Keratinocyte (primary cell): ENCODE measurements around the gene ZNF805. TPM values are rescaled to one million over a fixed set of nuclear protein-coding genes. Genes with fewer than 3 reads are reported as not detected.

Experiments
- DNase-seq: peaks from one replicate; pipeline ENCODE4 v3.0.0-alpha.2; 2011; ENCODE audit warnings: low read depth, missing footprints, low spot score
- FAIRE-seq: peaks from 2 replicates; lab custom pipeline; 2011; peaks lifted over from hg19 to GRCh38; lab: Jason Lieb, UNC
- H2AFZ ChIP-seq: 2 replicates; pipeline ENCODE4 v1.6.0; 2012; ENCODE audit warnings: low read length, control low read depth, inconsistent platforms; ENCODE audit not compliant: control insufficient read depth
- H3K27ac ChIP-seq: 2 replicates; pipeline ENCODE4 v1.5.1; 2011; ENCODE audit warnings: low read length; ENCODE audit not compliant: control insufficient read depth, insufficient read depth
- H3K27me3 ChIP-seq: 3 replicates; pipeline ENCODE4 v1.6.0; 2011; ENCODE audit warnings: low read length; ENCODE audit not compliant: control insufficient read depth, insufficient read depth; ENCODE audit errors: extremely low read depth
- H3K36me3 ChIP-seq, 2 experiments: 2 replicates in 1 of 2; 3 replicates in 1 of 2; pipeline ENCODE4 v1.5.1; 2011; ENCODE audit warnings: low read length in 2 of 2, mild to moderate bottlenecking in 1 of 2; ENCODE audit not compliant: control insufficient read depth in 2 of 2, insufficient read depth in 2 of 2; ENCODE audit errors: extremely low read depth in 1 of 2
- H3K4me1 ChIP-seq: 3 replicates; pipeline ENCODE4 v1.5.1; 2011; ENCODE audit warnings: low read length; ENCODE audit not compliant: control insufficient read depth, insufficient read depth; ENCODE audit errors: extremely low read depth
- H3K4me2 ChIP-seq: 3 replicates; pipeline ENCODE4 v1.6.0; 2011; ENCODE audit warnings: low read depth, low read length; ENCODE audit not compliant: control insufficient read depth, insufficient read depth; ENCODE audit errors: extremely low read depth
- H3K4me3 ChIP-seq, 3 experiments: fragments of 200-600 bp in 1 of 3; sonication (generic) in 1 of 3; 2 replicates in 2 of 3; 3 replicates in 1 of 3; pipeline ENCODE4 v1.5.1; 2011 to 2016; ENCODE audit warnings: low read length in 3 of 3, mild to moderate bottlenecking in 3 of 3, control low read depth in 2 of 3, inconsistent platforms in 1 of 3, low read depth in 1 of 3, mixed read lengths in 1 of 3, mixed run types in 1 of 3, moderate library complexity in 1 of 3; ENCODE audit not compliant: control insufficient read depth in 2 of 3, insufficient read depth in 2 of 3; ENCODE audit errors: extremely low read depth in 1 of 3
- H3K79me2 ChIP-seq: 2 replicates; pipeline ENCODE4 v1.6.0; 2012; ENCODE audit warnings: low read length; ENCODE audit not compliant: control insufficient read depth, insufficient read depth
- H3K9ac ChIP-seq: 3 replicates; pipeline ENCODE4 v1.6.0; 2011; ENCODE audit warnings: low read length; ENCODE audit not compliant: control insufficient read depth, insufficient read depth; ENCODE audit errors: extremely low read depth
- H3K9me1 ChIP-seq: 3 replicates; pipeline ENCODE4 v1.6.0; 2011; ENCODE audit warnings: low read length; ENCODE audit not compliant: control insufficient read depth, insufficient read depth; ENCODE audit errors: extremely low read depth
- H3K9me3 ChIP-seq: 2 replicates; pipeline ENCODE4 v1.5.1; 2012; ENCODE audit warnings: low read depth, low read length; ENCODE audit not compliant: control insufficient read depth
- H4K20me1 ChIP-seq: 3 replicates; pipeline ENCODE4 v1.6.0; 2011; ENCODE audit warnings: low read length; ENCODE audit not compliant: control insufficient read depth, insufficient read depth; ENCODE audit errors: extremely low read depth
- CTCF ChIP-seq, 3 experiments: IDR thresholded peaks in 1 of 3; conservative IDR thresholded peaks in 1 of 3; optimal IDR thresholded peaks in 1 of 3; 2 replicates in 2 of 3; 3 replicates in 1 of 3; pipeline versions ENCODE3 to v1.5.1; 2011; ENCODE audit warnings: low read length in 3 of 3, mild to moderate bottlenecking in 3 of 3, moderate library complexity in 2 of 3, control low read depth in 1 of 3, inconsistent platforms in 1 of 3; ENCODE audit not compliant: insufficient read depth in 2 of 3; ENCODE audit errors: extremely low read depth in 1 of 3
- EZH2 ChIP-seq: IDR thresholded peaks from one replicate; pipeline ENCODE4 v1.6.1; 2012; ENCODE audit warnings: inconsistent platforms, mild to moderate bottlenecking, low read length, moderate library complexity
- dilution Hi-C: fragments of 300-500 bp; cut with MboI; formaldehyde crosslinking; loops from one replicate; pipeline ENCODE4 v1.7.0; 2020; ENCODE audit warnings: low sequenced_read_pairs; ENCODE audit not compliant: extremely low pct_ligation_motif_present
- polyA plus RNA-seq, 5 experiments: library from polyadenylated mRNA; depleted of rRNA in 3 of 5; stranded (reverse) in 3 of 5; stranded (forward) in 1 of 5; unstranded in 1 of 5; fragments of >200 nt; gene quantifications; 1 replicate in 1 of 5; 2 replicates in 3 of 5; 3 replicates in 1 of 5; pipeline versions ENCODE4 v1.2.1 to v1.2.3, GENCODE V29; 2011 to 2012; ENCODE audit warnings: missing spikeins in 2 of 5, low read depth in 1 of 5, low replicate concordance in 1 of 5

Gene ZNF805
- polyA plus RNA-seq, 1 donor (not counting 4 experiments of a cell fraction or from before 2014, with no cell fraction given) = 3.2 TPM

- Histone ChIP-seq H3K4me3 (no peak overlapping the region), H3K27me3 (no peaks in the 10 kb centered on the region), H3K27ac (no peak overlapping the region), H3K9ac (no peak overlapping the region), H3K79me2 (no peaks in the 10 kb centered on the region), H3K4me1 (no peaks in the 10 kb centered on the region), H3K9me1 (no peaks in the 10 kb centered on the region), H4K20me1 (no peaks in the 10 kb centered on the region), H2AFZ (no peak overlapping the region), H3K4me2 (no peak overlapping the region), H3K36me3 (no peaks in the 10 kb centered on the region), H3K9me3 (no peaks in the 10 kb centered on the region)
- FAIRE-seq = no peak
- TF ChIP-seq EZH2 (no peak), CTCF (optimal IDR thresholded peaks at IDR 0.05 in 1 of 3, IDR thresholded peaks at IDR 0.05 in 1 of 3, conservative IDR thresholded peaks at IDR 0.05 in 1 of 3; ENCODE audit: extremely low read depth in 1 of 3, insufficient read depth in 2 of 3, low read length in 3 of 3) (no peak)
- DNase-seq = no peak
- dilution Hi-C loops = no loop called here
Measured at GRCh38 chr19:57231686-57232085, 8.7 kb upstream of the ZNF805 start.

DNA sequence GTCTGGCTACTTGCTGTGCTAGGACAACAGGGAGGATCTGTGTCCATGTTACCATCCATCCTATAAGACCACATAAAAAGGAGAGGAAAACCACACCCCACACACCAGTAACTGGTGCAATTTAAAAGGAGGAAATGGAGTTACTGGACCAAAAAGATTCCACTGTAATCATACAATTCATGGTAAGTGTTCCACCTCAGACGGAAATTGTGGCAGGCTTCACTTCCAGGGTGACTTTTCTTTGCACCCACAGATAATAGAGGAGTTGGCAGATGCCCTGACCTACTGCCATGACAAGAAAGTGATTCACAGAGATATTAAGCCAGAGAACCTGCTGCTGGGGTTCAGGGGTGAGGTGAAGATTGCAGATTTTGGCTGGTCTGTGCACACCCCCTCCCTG is 7.2 kb upstream of the ZNF805 start:
- Histone ChIP-seq H3K4me1 (no peaks in the 10 kb centered on the region), H3K4me3 (no peak overlapping the region), H3K27me3 (no peaks in the 10 kb centered on the region), H3K9ac (no peak overlapping the region), H3K9me1 (no peaks in the 10 kb centered on the region), H3K36me3 (no peaks in the 10 kb centered on the region), H3K4me2 (no peak overlapping the region), H3K79me2 (no peaks in the 10 kb centered on the region), H4K20me1 (no peaks in the 10 kb centered on the region), H3K27ac (no peak overlapping the region), H3K9me3 (no peaks in the 10 kb centered on the region), H2AFZ (no peak overlapping the region)
- TF ChIP-seq CTCF (optimal IDR thresholded peaks at IDR 0.05 in 1 of 3, IDR thresholded peaks at IDR 0.05 in 1 of 3, conservative IDR thresholded peaks at IDR 0.05 in 1 of 3; ENCODE audit: extremely low read depth in 1 of 3, insufficient read depth in 2 of 3, low read length in 3 of 3) = no peak
- no peak for FAIRE-seq
- dilution Hi-C loops = no loop called here
- no peak for DNase-seq
